CD4-positive, alpha-beta T cell treated with Interleukin-1 beta for 1 hour (primary cell): ENCODE measurements around the gene PPIL4.
"Not testable (repeated sequence)": the region's sequence is repeated elsewhere in the genome, so short reads cannot be mapped to it uniquely, and the experiment has no call there.

Source experiments
- DNase-seq, 2 donors: peaks; one replicate each; pipeline ENCODE4 v3.0.0-alpha.2; 2020 to 2022

The PPIL4 gene

DNA sequence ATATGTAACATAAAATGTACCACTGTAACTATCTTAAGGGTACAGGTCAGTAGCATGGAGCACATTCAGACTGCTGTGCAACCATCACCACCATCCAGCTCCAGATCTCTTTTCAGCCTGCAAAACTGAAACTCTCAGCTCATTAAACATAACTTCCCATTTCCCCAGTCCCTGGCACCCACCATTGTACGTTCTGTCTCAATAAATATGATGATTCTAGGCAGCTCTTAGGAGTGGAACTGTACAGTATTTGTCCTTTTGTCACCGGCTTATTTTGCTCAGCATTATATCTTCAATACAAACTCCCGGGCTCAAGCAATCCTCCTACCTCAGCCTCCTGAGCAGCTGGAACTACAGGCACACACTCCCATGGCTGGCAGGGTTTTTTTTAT, 62.5 kb downstream of the PPIL4 start:
- DNase-seq = peak in 1 of 2 donors; percentile 42

DNA sequence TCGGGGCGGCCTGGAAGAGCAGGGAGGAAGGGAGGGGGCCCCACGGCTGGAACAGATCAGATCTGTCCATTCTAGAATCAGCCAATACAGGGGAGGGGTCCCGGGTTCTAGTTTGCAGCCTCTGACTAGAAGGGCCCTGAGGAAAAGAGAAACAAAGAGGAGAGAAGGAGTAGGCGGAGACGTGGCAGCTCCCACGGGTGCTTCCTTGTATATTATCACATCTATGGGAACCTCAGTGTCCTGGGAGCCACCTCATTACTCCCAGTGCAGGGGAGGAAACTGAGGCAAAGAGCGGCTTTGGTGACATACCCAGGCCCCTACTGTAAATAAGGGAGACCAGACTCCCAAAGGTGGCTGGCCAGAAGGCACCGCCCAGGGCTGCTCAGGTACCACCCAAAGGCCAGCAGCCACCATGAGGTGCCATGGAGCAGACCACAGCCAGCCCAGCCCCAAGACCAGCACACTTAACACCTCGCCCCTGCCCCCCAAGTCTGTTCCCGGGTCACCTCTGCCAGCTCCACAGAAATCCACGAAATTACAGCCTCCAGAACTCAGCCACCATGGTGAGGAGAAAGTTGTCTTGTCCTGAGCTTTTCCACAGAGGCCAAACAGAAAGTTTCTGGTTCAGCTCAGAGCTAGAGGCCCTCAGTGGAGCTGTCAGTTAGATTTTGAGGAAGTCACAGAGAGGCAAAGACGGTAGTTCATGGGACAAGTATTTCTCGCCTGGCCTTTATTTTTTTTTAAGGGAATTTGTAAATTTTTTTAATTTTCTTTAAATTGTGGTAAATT, 63.1 kb downstream of the PPIL4 start:
- DNase-seq = peak; percentile 26 to 53

- peak; percentile 73 to 80 for DNase-seq
These were observed 65.2 kb downstream of the PPIL4 start for GRCh38 chr6:149480502-149481280.

DNA sequence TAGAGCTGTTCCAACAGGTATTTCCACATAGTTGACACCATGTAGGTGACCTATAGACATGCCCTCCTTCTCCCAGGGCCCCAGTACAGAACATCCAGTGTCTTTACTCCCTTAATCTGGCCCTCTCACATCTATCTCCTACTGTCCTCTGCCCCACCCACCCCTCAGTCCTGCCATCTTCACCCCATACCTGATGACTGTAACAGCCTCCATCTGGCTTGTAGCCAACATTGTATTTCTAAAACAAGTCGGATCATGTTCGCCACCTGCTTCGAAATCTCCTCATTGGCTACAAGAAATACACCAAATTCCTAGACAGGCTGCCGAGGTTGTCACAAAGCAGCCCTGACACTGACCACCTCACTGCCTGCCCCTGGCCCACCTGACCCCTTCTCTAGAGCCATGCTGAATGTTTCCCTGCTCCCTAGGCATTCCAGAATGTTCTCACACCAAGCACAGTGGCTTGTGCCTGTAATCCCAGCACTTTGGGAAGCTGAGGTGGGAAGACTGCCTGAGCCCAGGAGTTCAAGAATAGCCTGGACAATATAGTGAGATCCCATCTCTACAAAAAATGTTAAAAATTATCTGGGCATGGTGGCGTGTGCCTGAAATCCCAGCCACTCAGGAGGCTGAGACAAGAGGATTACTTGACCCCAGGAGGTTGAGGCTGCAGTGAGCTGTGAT, 67.1 kb downstream of the PPIL4 start:
- no peak for DNase-seq

DNA sequence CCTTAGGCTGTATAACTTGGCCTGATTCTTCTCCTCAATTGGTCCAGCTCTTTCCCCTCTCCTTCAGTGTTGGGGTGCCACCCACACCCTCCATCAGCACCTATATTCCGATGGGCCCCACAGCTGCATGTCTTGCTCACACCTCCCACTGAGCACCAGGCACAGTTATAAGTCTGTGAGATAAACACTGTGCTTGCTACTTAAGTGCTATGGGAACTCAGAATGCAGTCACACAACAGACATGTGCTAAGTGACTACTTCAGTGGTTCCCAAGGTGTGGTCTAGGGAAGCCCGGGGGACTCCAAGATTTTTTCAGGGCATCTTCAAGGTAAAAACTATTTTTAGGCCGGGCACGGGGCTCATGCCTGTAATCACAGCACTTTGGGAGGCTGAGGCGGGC, 68.3 kb downstream of the PPIL4 start:
- no peak for DNase-seq

DNA sequence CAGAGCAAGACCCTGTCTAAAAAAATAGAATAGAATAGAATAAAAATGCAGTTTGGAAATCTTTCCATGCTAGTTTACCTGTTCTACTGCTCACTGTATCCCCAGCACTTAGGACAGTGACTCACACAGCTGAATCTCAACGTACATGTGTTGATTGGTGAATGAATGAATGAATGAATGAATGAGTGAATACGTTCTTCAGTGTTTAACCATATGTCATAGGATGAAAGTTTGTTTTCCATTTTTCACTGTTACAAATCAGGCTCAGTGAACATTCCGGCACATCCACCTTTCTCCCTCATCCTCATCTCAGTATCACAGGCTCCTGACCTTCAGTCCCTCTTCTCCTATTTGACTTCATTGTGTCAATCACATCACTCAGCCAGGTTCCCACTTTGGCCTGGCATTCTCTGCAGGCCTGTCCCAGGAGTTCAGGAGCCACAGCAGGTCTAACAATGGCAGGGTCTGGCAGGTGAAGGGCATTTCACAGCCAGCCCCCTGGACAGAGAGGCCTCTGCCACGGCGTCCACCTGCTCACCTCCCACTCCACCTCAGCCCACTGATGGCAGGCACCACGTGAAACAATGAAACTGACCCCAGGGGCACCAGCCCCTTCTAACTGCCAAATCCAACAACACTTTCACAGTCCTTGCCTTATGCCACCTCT, 68.9 kb downstream of the PPIL4 start:
- DNase-seq = no peak

- DNase-seq = no peak
These were observed 71.5 kb downstream of the PPIL4 start for GRCh38 chr6:149474108-149474935.

- peak in 1 of 2 donors; percentile 35 for DNase-seq
These were observed 72.5 kb downstream of the PPIL4 start for GRCh38 chr6:149473080-149474052.

- no peak for DNase-seq
These were observed 73.6 kb downstream of the PPIL4 start for GRCh38 chr6:149472241-149472640.

DNA sequence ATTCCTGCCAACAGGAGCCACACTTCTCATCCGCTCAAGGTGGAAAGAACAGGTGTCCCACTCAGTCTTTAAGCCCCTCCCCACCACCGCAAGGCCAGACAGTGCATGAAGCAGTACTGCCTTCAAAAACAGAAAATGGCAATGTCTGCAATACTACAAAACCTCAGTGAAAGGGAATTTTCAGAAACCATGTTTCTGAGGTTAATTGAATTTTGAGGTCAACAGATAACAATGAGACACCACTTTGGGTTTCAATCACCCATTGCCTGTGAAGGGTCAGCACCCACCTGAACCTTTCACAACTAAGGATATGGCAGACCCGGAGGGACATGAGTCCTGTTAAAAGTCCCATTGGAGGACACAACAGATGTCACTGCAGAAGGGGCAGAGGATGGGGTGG, 74.0 kb downstream of the PPIL4 start:
- peak in 1 of 2 donors; percentile 39 for DNase-seq

DNA sequence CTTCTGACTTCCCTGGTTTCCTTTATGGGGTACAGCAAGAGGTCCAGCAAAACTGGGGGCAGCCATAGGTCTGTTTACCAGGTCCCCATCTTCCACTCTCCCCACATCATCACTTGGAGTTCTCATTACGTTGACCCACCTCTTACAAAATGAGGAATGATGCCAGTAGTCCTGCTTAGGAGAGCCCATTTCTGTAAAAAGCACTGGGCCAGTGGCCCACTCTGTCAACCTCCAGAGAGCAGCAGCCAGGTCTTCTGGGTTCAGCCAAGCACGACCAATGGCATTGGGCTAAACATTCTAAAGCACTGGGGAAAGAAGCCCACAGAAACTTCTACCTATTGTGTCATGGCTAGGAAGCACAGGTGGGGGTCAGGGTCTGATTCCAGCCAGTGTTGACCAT, 74.9 kb downstream of the PPIL4 start:
- no peak for DNase-seq

DNA sequence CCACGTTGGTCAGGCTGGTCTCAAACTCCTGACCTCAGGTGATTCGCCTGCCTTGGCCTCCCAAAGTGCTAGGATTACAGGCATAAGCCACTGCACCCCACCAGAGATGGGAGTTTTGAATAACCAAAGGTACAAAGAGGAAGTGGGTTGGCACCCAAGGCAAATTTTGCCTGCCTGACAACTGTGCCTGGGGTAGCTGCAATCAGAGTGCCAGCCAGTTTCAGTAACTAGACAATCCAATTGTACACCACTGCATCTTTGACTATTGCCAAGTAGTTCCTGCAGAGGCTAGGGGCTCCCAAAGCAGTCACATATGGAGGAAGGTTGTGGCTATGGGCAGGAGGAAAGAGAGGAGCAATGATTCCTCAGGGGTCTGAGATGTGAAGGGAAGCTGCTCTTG, 77.7 kb downstream of the PPIL4 start:
- DNase-seq = peak in 1 of 2 donors; percentile 32

- no peak for DNase-seq
These were observed 78.6 kb downstream of the PPIL4 start for GRCh38 chr6:149467265-149467664.

DNA sequence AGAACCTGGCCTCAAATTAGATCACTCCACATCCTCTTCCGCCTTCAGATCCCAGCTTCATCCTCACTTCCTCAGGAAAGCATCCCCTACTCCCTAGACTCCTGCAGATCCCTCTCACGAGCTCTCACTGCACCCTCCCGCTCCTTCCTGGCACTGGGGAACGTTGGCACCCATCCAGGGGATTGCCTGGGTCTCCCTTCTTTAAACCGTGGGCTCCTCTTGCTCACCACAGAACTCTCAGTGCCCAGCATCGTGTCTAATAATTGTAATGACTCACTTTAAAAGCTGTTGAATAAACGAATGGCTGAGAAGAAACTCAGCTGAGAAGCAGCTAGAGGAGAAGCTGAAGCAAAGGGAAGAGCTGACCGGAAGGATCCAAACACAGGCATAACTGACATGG, 81.4 kb downstream of the PPIL4 start:
- no peak for DNase-seq

GRCh38 chr6:149463781-149464180, 82.1 kb downstream of the PPIL4 start:
- no peak for DNase-seq

- not testable (repeated sequence) for DNase-seq
These were observed 83.1 kb downstream of the PPIL4 start for GRCh38 chr6:149462712-149463111.

DNA sequence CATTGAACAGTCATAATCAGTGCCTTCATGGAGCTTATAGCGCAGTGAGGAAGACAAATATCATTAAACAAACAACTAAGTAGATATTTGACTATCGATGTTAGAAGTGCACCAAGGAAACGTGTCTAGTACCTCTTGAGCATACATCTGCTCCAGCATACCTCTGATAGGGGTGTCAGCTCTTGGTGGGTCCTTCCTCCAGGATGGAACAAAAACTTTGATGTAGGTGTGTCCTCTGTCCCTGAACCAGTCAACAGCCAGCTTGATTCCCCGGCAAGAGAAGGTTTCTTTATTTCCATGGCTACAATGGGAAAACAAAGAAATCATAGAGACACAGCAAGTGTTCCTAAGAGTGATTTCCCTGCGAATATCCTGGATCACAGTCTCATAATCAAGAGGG, 84.2 kb downstream of the PPIL4 start:
- DNase-seq = no peak

DNA sequence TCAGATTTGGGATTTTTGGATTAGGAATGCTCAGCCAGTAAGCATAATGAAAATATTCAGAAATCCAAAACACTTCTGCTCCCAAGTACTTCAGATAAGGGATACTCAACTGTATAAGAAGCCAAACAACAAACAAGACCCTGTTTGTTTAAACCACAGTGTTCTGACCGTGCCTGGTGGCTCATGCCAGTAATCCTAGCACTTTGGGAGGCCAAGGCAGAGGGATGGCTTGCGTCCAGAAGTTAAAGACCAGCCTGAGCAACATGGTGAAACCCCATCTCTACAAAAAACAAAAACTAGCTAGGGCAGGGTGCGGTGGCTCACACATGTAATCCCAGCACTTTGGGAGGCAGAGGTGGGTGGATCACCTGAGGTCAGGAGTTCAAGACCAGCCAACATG, 85.6 kb downstream of the PPIL4 start:
- DNase-seq = not testable (repeated sequence)

DNA sequence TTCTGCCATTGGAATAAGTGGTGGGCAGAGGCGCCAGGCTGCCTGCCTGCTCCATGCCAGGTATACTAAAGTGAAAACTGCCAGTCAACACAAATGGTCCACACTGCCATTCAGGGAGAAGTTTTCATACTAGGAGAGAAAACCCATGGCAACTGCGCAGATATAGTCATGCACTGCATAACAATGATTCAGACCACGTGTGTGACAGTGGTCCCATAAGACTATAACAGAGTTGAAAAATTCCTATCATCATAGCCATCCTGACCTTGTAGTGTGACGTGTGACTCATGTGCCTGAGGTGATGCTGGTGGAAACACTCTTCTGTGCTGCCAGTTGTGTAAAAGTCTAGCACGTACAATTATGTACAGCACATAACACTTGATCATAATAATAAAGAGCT, 86.1 kb downstream of the PPIL4 start:
- DNase-seq = no peak

- no peak for DNase-seq
These were observed 87.0 kb downstream of the PPIL4 start for GRCh38 chr6:149458806-149459205.

GRCh38 chr6:149458196-149458595, 87.6 kb downstream of the PPIL4 start:
- DNase-seq = no peak
